RWPE1 (cell line): ENCODE measurements around the gene GART.
"Not testable (repeated sequence)": the region's sequence is repeated elsewhere in the genome, so short reads cannot be mapped to it uniquely, and the experiment has no call there.

ENCODE experiments used
- CTCF ChIA-PET: fragments of 350-600 bp; sonication (Branson Sonifier 250); formaldehyde crosslinking; extraction: SDS; loops from one replicate; lab custom pipeline; 2021; lab: Yijun Ruan, JAX
- POLR2A ChIA-PET: fragments of 400-600 bp; formaldehyde crosslinking; extraction: SDS; loops from one replicate; lab custom pipeline; 2020; ENCODE audit warnings: antibody characterized with exemption; ENCODE audit not compliant: low non-redundant PET; lab: Yijun Ruan, JAX
- DNase-seq: peaks from one replicate; pipeline ENCODE4 v3.0.0; 2012; ENCODE audit warnings: low spot score
- H3K27ac ChIP-seq: fragments of 450-650 bp; 2 replicates; pipeline ENCODE4 v1.5.1; 2017
- CTCF ChIP-seq: fragments of 450-650 bp; conservative IDR thresholded peaks from 2 replicates; pipeline ENCODE4 v1.5.1; 2017; ENCODE audit warnings: low read depth, mild to moderate bottlenecking

GART gene

DNA sequence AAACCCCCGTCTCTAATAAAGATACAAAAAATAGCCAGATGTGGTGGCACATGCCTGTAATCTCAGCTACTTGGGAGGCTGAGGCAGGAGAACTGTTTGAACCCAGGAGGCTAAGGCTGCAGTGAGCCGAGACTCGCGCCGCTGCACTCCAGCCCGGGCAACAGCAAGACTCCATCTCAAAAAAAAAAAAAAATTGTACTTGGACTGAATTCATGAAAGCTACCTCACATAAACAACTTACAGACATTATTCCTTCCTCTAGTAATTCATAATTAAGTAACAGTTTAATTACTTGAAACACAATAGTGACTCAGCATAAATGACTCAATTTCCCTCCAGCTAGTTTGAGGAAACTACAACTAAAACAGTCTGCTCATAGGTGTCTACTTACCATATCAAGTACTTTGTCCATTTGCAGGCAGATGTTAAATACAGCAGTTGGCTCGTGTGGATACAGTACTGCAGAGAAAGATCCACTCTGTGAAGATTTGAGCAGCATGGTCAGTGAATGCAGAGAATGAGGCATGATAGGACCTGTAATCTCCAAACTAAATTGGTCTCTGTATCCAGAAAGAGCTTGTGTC is 37.1 kb upstream of the GART start:
- ChIA-PET CTCF (interaction anchor here (0.7 to 1.4 kb wide), 3 partner anchors 10 to 27 kb away, joined by 3 to 7 read pairs (median 3); partner anchors contain the start of gene DONSON), POLR2A (no interaction called here)
- H3K27ac ChIP-seq = peak overlapping the region; percentile 66
- no peak for DNase-seq
- no peak for TF ChIP-seq CTCF

DNA sequence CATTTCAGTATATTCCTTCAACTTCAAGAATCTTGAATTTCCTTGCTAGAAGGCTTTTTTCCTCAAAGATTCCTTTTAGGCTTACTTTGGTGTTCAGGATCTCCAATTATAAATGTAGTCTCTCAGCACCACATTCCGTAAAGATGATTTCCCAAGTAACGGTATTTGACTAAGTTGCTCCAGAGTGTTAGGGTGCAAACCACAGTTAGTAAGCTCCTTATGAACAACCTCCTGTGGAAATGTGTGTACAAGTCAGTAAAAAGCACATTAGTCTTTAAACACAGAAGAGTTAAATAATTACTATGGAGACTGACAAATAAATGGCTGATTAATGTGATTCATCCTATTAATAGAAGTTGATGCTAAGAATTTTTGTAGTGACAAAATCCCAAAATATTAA is 36.3 kb upstream of the GART start:
- no peak for DNase-seq
- TF ChIP-seq CTCF = no peak
- ChIA-PET POLR2A (interaction anchor here (0.8 kb wide), 1 partner anchor 16 kb away, joined by 4 read pairs; no protein-coding TSS in a partner anchor), CTCF (no interaction called here)
- H3K27ac ChIP-seq = no peak overlapping the region

DNA sequence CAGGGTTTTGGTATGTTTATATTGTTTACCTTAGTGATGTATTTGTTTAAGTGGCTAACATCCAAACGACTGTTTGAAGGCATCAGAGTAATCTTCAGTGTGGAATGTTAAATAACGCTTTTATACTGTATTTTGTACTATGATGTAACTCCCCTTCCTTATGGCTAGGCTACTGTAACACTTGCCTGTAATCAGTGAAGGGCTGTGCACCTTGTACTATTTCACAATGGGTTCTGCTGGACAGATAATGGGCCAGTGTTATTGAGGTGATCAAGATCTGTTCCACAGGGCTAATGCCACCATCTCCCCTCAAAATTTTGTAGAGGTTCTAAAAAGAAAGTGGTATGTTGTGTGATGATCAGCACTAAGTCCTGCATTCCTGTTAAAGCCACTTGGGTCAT is 34.8 kb upstream of the GART start:
- POLR2A ChIA-PET, H3K27ac ChIP-seq, DNase-seq, CTCF ChIA-PET: not testable (repeated sequence)

DNA sequence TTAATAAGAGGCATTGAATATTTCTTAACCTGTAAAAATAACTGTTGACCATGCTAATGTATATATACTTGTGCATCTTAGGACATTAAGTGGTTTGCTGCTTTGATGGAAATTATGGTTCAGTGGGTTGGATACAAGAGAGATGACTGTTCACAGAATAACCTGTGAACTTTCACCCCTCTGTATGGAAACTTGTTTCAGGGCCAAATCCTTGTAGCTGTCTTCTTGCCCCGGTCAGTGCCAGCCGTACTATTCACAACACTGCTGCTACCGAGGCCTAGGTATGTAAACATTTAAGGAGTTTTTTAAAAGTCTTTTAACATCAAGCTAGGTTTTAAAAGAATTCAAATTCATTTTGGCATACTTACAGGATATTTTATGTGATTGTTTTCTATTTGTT is 30.4 kb upstream of the GART start:
- no peak for TF ChIP-seq CTCF
- H3K27ac ChIP-seq = no peak overlapping the region
- ChIA-PET POLR2A (no interaction called here), CTCF (no interaction called here)
- DNase-seq = no peak

DNA sequence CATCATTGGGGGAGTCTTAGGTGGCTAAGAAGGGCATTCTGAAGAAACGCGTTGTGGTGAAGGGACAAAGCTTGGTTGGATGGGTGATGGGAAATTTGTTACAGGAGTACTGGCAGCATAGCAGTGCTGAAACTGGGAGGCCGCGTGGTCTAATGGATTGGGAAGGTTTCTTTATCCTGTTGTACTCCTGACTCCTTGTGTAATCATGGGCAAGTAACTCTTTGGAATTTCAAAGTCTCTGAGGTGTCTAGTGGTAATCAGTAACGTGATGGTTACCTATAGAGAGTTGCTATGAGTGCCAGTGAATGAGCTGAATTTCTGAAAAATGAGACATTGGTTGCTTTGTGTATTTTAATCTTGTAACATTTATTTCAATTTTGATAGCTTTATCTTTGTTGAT is 28.1 kb upstream of the GART start:
- ChIA-PET POLR2A (no interaction called here), CTCF (no interaction called here)
- TF ChIP-seq CTCF = no peak

DNA sequence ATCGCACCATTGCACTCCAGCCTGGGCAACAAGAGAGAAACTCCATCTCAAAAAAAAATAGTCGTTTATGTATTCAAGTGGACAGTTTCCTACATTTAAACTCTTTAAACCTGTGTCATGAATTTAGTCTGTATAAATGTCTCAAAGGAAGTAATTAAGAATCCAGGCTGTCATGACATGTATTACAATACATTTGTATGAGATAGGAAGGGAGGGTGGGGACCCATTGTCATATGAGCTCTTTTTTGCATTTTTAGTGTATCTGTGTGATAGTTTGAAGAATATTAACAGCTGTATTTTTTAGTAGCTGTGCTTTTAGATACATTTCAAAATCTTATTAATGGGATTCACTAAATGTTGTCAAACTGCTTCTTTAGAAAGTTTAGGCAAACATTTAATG is 26.5 kb upstream of the GART start:
- ChIA-PET CTCF (no interaction called here), POLR2A (no interaction called here)
- H3K27ac ChIP-seq = peak overlapping the region; percentile 44
- DNase-seq = no peak
- TF ChIP-seq CTCF = no peak

More for the DNA sequence above, 28.1 kb upstream of the GART start:
- peak overlapping the region; percentile 28; the same call in 1 of the 2 replicates for H3K27ac ChIP-seq
- no peak for DNase-seq

GRCh38 chr21:33567914-33568313 is 26.0 kb upstream of the GART start:
- no peak for DNase-seq
- POLR2A ChIA-PET = no interaction called here
- no peak for TF ChIP-seq CTCF
- CTCF ChIA-PET = no interaction called here
- H3K27ac ChIP-seq = peak overlapping the region; percentile 44
